ENCODE results near the gene POLR1A. TPM values are rescaled to one million over a fixed set of nuclear protein-coding genes. Genes with fewer than 3 reads are reported as not detected.
A peak's percentile ranks its signal among the peaks of the same experiment; 100 is the strongest.

POLR1A gene
- total and polyA plus RNA-seq, 4 experiments from 2014 or later = 0.87 to 25.8 (median 13.5) TPM

DNA sequence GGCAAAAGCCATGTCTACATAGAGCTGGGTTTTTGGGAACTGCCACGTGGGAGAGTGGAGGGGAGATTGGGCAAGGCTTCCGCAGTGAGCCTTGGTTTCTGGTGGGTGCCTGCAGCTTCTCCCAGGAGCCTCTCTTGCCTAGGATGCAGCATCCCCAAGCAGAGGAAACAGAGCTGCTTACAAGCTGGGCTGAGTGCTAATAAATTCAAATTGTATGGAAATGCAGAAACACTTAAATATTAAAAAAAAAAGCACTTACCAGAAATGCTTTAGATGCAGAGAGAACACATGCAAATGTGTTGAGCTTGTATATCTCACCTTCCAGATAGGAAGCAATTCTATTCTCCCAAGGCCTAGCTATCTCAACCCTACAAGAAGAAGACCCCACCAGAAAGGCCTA is 120.9 kb downstream of the POLR1A start:
- Mint-ChIP-seq H3K27ac (no peak overlapping the region), H3K27me3 (peaks cover 1% of the 10 kb centered on the region in 2 donors), H3K9me3 (no peaks in the 10 kb centered on the region), H3K36me3 (no peaks in the 10 kb centered on the region), H3K4me1 (peaks cover 0 to 4% (median 1%) of the 10 kb centered on the region in 4 donors), H3K4me3 (no peak overlapping the region)
- no peak for DNase-seq
- Histone ChIP-seq H3K36me3 (ENCODE audit: insufficient read depth, low read length) (no peaks in the 10 kb centered on the region), H3K4me1 (ENCODE audit: insufficient read depth, low read length) (no peaks in the 10 kb centered on the region), H3K27me3 (ENCODE audit: insufficient read depth, low read length) (no peaks in the 10 kb centered on the region), H3K4me3 (ENCODE audit: low read length in 2 of 2) (no peak overlapping the region), H3K9me3 (ENCODE audit: control insufficient read depth in 1 of 2, low read length in 2 of 2) (no peaks in the 10 kb centered on the region), H3K27ac (ENCODE audit: low read depth, low read length) (no peak overlapping the region)
- intact Hi-C loops (cut with micrococcal nuclease) = no loop called here
- POLR2A ChIA-PET (ENCODE audit: partially characterized antibody) = no interaction called here
- CTCF ChIA-PET (ENCODE audit: partially characterized antibody) = interaction anchor here (0.7 to 1.1 kb wide), 2 partner anchors 15 to 157 kb away, joined by 3 to 4 read pairs; no protein-coding TSS in a partner anchor

DNA sequence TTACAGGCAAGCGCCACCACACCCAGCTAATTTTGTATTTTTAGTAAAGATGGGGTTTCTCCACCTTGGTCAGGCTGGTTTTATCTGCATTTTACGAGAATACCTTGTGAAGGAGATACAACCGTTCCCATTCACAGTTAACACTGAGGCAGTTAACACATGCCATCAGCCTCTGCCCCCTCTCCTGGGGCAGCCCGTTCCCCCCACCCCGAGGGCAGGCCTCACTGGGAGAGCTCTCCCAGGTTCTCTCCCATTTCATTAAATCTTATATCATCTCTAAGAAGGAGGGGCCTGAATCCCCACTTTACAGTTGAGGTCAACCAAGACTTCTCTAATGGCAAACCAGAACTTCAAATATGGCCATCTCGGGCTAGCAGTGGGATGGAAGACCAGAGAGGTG is 121.9 kb downstream of the POLR1A start:
- Mint-ChIP-seq H3K36me3 (no peaks in the 10 kb centered on the region), H3K27ac (no peak overlapping the region), H3K4me3 (no peak overlapping the region), H3K27me3 (peaks cover 1% of the 10 kb centered on the region in 2 donors), H3K9me3 (no peaks in the 10 kb centered on the region), H3K4me1 (peaks cover 0 to 4% (median 1%) of the 10 kb centered on the region in 4 donors)
- CTCF ChIA-PET (ENCODE audit: partially characterized antibody) = no interaction called here
- intact Hi-C loops (cut with micrococcal nuclease) = no loop called here
- Histone ChIP-seq H3K36me3 (ENCODE audit: insufficient read depth, low read length) (no peaks in the 10 kb centered on the region), H3K4me3 (ENCODE audit: low read length in 2 of 2) (no peak overlapping the region), H3K4me1 (ENCODE audit: insufficient read depth, low read length) (no peaks in the 10 kb centered on the region), H3K27me3 (ENCODE audit: insufficient read depth, low read length) (no peaks in the 10 kb centered on the region), H3K9me3 (ENCODE audit: control insufficient read depth in 1 of 2, low read length in 2 of 2) (no peaks in the 10 kb centered on the region), H3K27ac (ENCODE audit: low read depth, low read length) (no peak overlapping the region)
- DNase-seq = no peak
- POLR2A ChIA-PET (ENCODE audit: partially characterized antibody) = no interaction called here

DNA sequence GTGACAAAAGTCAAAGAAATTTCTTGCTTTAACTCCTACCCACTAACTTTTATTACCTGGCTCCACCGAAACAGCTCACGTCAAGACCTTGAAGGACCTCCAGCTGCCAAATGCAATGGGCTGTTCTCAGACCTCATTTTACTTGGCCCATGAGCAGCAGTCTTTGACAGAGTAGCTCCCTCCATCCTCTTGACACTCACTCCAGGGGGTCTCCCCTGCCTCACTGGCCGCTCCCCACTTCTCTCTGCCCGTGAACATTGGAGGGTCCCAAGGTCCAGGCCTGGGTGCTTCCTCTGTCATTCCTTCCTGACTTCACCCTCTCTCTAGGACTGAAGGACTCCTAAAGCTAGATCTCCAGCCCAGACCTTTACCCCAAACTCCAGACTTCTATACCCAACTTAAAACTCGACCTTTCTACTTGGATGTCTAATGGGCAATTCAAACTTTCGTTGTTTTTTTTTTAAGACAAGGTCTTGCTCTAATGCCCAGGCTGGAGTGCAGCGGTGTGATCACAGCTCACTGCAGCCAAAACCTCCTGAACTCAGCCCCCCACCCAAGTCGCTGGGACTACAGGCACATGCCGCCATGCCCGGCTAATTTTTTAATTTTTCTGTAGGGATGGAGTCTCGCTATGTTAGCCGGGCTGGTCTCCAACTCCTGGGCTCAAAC is 124.0 kb downstream of the POLR1A start:
- Mint-ChIP-seq H3K4me3 (no peak overlapping the region), H3K4me1 (peaks cover 0 to 4% (median 1%) of the 10 kb centered on the region in 4 donors), H3K9me3 (no peaks in the 10 kb centered on the region), H3K36me3 (no peaks in the 10 kb centered on the region), H3K27me3 (peaks cover 1% of the 10 kb centered on the region in 2 donors), H3K27ac (peak overlapping the region in 1 of 7 donors; percentile 8)
- DNase-seq = no peak
- intact Hi-C loops (cut with micrococcal nuclease) = no loop called here
- ChIA-PET POLR2A (ENCODE audit: partially characterized antibody) (no interaction called here), CTCF (ENCODE audit: partially characterized antibody) (no interaction called here)
- Histone ChIP-seq H3K4me3 (ENCODE audit: low read length in 2 of 2) (no peak overlapping the region), H3K9me3 (ENCODE audit: control insufficient read depth in 1 of 2, low read length in 2 of 2) (no peaks in the 10 kb centered on the region), H3K27me3 (ENCODE audit: insufficient read depth, low read length) (no peaks in the 10 kb centered on the region), H3K36me3 (ENCODE audit: insufficient read depth, low read length) (no peaks in the 10 kb centered on the region), H3K4me1 (ENCODE audit: insufficient read depth, low read length) (no peaks in the 10 kb centered on the region), H3K27ac (ENCODE audit: low read depth, low read length) (no peak overlapping the region)

DNA sequence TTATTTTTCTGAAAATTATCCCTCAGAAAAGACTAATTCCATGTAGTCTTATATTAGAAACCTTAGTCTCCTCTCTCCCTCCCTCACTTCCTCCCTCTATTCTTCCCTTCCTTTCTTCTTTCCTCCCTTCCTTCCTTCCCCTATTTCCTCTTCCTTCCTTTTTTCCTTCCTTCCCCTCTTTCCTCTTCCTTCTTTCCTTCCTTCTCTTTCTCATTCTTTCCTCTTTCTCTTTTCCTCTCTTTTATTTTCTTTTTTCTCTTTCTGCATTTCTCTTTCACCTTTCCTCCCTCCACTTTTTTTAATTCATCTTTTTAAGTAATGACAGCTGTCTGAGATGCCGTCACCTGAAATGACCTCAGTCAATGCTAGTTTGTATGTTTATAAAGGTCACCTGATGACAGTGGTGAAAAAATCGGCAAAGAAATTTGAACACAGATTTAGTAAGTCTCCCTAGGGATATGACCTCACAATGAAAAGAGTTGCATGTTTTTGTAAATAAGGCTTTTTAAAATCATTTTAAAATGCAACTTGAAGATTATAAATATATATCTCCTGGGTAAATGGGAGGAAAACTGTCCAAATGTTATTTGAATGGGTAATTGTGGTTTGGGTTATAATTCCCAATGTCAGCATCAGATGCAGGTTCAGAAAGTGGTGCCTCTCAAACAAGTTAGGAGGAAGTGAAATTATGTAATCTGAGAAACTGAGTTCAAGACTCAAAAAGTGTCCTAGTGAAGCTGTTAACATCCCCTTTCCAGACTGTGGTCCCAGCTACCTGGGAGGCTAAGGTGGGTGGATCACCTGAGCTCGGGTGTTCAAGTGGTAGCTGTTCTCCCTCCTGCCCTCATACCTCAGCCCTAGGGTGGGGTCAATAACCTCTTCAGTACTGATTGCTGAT is 126.6 kb downstream of the POLR1A start:
- CTCF ChIA-PET (ENCODE audit: partially characterized antibody) = no interaction called here
- no peaks in the 10 kb centered on the region for H3K9me3 ChIP-seq (ENCODE audit: control insufficient read depth in 1 of 2, low read length in 2 of 2)
- no peak overlapping the region for H3K27ac ChIP-seq (ENCODE audit: low read depth, low read length)

DNA sequence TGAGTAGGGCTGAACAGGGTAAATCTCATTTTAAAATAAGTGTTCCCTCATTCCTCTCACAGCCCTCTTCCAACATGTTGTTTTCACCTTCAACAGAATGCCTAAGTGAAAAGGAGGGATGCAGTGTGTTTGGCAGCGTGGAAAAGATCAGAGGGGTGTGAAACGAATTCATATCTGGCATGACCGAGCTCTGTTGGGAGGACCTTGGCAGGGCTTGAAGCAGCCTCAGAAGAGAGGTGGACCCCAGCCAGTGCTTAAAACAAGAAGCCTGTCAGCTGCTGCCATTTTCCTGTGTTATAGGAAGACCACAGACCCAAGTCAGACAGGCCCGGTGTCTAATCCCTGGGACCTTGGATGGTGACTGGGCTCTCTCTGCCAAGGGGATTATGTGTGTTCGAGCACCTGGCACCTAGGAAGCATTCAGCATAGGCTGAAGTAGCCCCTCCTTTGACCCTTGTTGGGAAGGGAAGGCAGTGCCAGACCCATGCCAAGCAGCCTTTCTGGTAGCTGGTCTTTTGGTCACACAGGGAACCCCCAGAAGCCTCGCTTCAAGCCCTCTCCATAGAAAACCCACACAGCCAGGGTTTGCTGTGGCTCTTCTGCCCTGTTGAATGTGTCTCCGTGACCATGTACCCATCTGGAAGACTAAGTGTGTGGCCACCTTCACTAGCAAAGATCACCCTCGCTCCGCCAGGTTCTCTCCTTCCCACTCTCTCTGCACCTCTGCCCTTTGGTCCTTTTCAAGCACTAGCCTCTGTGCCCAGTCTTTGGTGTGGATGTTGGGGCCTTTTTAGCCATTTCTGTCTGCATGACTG is 129.4 kb downstream of the POLR1A start:
- DNase-seq = no peak
- Mint-ChIP-seq H3K4me1 (peaks cover 0 to 4% (median 2%) of the 10 kb centered on the region in 4 donors), H3K27me3 (peaks cover 0 to 2% of the 10 kb centered on the region in 2 donors), H3K36me3 (no peaks in the 10 kb centered on the region), H3K4me3 (no peak overlapping the region), H3K27ac (no peak overlapping the region), H3K9me3 (peaks cover 0 to 4% (median under 1%) of the 10 kb centered on the region in 8 donors)
- no peaks in the 10 kb centered on the region for H3K9me3 ChIP-seq (ENCODE audit: control insufficient read depth in 1 of 2, low read length in 2 of 2)
- ChIA-PET CTCF (ENCODE audit: partially characterized antibody) (no interaction called here), POLR2A (ENCODE audit: partially characterized antibody) (interaction anchor here (0.7 kb wide), 1 partner anchor 49 kb away, joined by 3 read pairs; no protein-coding TSS in a partner anchor)
- intact Hi-C loops (cut with micrococcal nuclease) = no loop called here
- H3K27me3 ChIP-seq (ENCODE audit: insufficient read depth, low read length) = no peaks in the 10 kb centered on the region
- H3K36me3 ChIP-seq (ENCODE audit: insufficient read depth, low read length) = no peaks in the 10 kb centered on the region
- H3K4me3 ChIP-seq (ENCODE audit: low read length in 2 of 2) = no peak overlapping the region
- no peaks in the 10 kb centered on the region for H3K4me1 ChIP-seq (ENCODE audit: insufficient read depth, low read length)
- no peak overlapping the region for H3K27ac ChIP-seq (ENCODE audit: low read depth, low read length)

More for the DNA sequence above, 126.6 kb downstream of the POLR1A start:
- Mint-ChIP-seq H3K4me1 (peaks cover 0 to 4% (median 1%) of the 10 kb centered on the region in 4 donors), H3K36me3 (no peaks in the 10 kb centered on the region), H3K27me3 (peaks cover 1% of the 10 kb centered on the region in 2 donors), H3K27ac (no peak overlapping the region), H3K4me3 (no peak overlapping the region), H3K9me3 (no peaks in the 10 kb centered on the region)
- no peak overlapping the region for H3K4me3 ChIP-seq (ENCODE audit: low read length in 2 of 2)
- intact Hi-C loops (cut with micrococcal nuclease) = no loop called here
- POLR2A ChIA-PET (ENCODE audit: partially characterized antibody) = interaction anchor here (0.7 kb wide), 2 partner anchors 18 to 151 kb away, joined by 3 to 4 read pairs; no protein-coding TSS in a partner anchor
- H3K4me1 ChIP-seq (ENCODE audit: insufficient read depth, low read length) = no peaks in the 10 kb centered on the region
- H3K36me3 ChIP-seq (ENCODE audit: insufficient read depth, low read length) = no peaks in the 10 kb centered on the region
- no peaks in the 10 kb centered on the region for H3K27me3 ChIP-seq (ENCODE audit: insufficient read depth, low read length)
- DNase-seq = no peak

DNA sequence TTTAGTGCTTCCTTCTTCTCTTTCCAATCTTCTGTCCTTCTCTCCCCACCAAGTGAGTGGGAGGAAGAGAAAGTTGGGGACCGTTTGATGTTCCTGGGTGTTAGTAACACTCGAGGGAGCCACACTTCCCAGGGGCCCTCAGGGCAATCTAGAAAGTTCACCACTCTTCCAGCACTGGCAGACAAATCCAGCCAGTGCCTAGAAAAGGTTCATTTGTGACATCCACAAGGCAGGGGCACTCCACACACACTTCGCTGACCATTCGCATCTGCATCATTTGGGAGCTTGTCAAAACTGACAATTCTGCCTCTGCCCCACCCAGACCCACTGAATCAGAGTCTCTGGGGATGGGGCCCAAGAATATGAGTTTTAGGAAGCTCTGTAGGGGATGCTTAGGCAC is 130.1 kb downstream of the POLR1A start:
- Mint-ChIP-seq H3K4me3 (no peak overlapping the region), H3K27ac (no peak overlapping the region), H3K36me3 (no peaks in the 10 kb centered on the region), H3K9me3 (peaks cover 0 to 4% (median under 1%) of the 10 kb centered on the region in 8 donors), H3K27me3 (peaks cover 0 to 2% of the 10 kb centered on the region in 2 donors), H3K4me1 (peaks cover 0 to 2% (median 1%) of the 10 kb centered on the region in 4 donors)
- Histone ChIP-seq H3K9me3 (ENCODE audit: control insufficient read depth in 1 of 2, low read length in 2 of 2) (no peaks in the 10 kb centered on the region), H3K27ac (ENCODE audit: low read depth, low read length) (no peak overlapping the region), H3K36me3 (ENCODE audit: insufficient read depth, low read length) (no peaks in the 10 kb centered on the region), H3K4me3 (ENCODE audit: low read length in 2 of 2) (no peak overlapping the region), H3K27me3 (ENCODE audit: insufficient read depth, low read length) (no peaks in the 10 kb centered on the region), H3K4me1 (ENCODE audit: insufficient read depth, low read length) (no peaks in the 10 kb centered on the region)
- no peak for DNase-seq
- ChIA-PET CTCF (ENCODE audit: partially characterized antibody) (no interaction called here), POLR2A (ENCODE audit: partially characterized antibody) (no interaction called here)
- intact Hi-C loops (cut with micrococcal nuclease) = no loop called here

DNA sequence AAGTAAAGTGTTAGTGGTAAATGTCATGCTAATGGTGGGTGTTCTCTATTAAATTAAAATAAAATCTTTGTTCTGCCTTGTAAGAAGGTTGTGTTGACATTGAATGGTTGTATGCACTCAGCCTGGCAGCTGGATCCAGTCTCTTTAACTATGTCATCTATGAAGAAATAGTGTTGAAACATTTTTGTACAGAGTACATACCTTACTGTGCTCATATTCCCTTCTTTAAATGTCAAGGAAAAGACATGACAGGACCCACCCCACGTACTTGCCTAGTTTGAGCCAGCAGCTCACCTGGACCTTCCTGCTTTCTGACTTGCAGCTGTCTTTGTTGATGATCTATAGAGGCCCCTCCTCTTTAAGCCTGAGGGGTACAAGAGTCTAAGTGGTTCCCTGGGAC is 131.3 kb downstream of the POLR1A start:
- ChIA-PET POLR2A (ENCODE audit: partially characterized antibody) (no interaction called here), CTCF (ENCODE audit: partially characterized antibody) (no interaction called here)
- Histone ChIP-seq H3K27ac (ENCODE audit: low read depth, low read length) (no peak overlapping the region), H3K4me3 (ENCODE audit: low read length in 2 of 2) (no peak overlapping the region), H3K4me1 (ENCODE audit: insufficient read depth, low read length) (no peaks in the 10 kb centered on the region), H3K36me3 (ENCODE audit: insufficient read depth, low read length) (no peaks in the 10 kb centered on the region), H3K27me3 (ENCODE audit: insufficient read depth, low read length) (no peaks in the 10 kb centered on the region), H3K9me3 (ENCODE audit: control insufficient read depth in 1 of 2, low read length in 2 of 2) (no peaks in the 10 kb centered on the region)
- Mint-ChIP-seq H3K27ac (no peak overlapping the region), H3K4me3 (no peak overlapping the region), H3K4me1 (peaks cover 0 to 1% (median 0%) of the 10 kb centered on the region in 4 donors), H3K36me3 (no peaks in the 10 kb centered on the region), H3K27me3 (peaks cover 0 to 2% of the 10 kb centered on the region in 2 donors), H3K9me3 (peaks cover 0 to 4% (median under 1%) of the 10 kb centered on the region in 8 donors)
- no peak for DNase-seq
- intact Hi-C loops (cut with micrococcal nuclease) = no loop called here

Data from CD4-positive, alpha-beta memory T cell (primary cell).